Activated naive CD4-positive, alpha-beta T cell treated with Interleukin-2 at 50 U/mL for 16 hours (primary cell): ENCODE data around the gene MRPL20.
A peak's percentile ranks its signal among the peaks of the same experiment; 100 is the strongest.

ENCODE experiments used
- DNase-seq: peaks from one replicate; pipeline ENCODE4 v3.0.0-alpha.2; 2020

MRPL20 gene

DNA sequence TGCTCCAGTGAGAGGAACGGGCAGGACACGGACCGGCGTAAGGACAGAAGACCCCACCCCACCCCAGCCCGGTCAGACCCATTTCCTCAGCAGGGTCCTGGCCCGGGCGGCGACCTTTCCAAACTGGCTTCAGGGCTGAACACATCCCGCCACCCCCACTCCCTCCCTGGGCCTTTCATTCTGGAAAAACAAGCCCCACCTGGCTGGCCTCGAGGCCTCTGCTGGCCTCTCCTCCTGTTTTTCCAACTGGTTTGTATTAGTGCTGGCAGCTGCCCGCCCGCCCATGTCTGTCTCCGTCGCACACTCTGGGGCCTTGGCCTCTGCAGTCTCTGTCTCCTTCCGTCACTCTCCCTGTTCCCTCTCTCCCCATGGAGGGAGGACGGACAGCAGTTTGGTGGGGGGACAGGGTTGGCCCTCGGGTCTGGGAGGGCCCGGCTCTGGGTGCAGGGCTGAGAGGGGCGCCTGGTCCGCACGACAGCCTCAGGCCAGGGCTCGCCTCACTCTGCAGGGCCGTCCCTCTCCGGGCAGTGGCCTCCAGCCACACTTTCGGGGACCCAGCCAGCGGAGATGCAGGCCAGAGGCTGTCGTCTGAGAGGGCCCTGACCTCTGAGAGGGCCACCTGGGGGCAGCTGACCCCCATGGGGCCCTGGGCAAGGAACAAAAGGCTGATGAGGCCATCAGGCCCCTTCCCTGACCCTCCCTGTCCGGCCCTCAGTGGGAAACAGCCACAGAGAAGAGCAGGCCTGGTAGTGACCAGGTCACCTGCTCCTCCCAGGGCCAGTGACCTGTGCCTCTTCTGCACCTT is 47.2 kb downstream of the MRPL20 start:
- no peak for DNase-seq

GRCh38 chr1:1359308-1359663 is 47.8 kb downstream of the MRPL20 start:
- no peak for DNase-seq

GRCh38 chr1:1358433-1359271 is 48.4 kb downstream of the MRPL20 start, which contains the start of gene MXRA8:
Gene MXRA8 (minus strand): TSS chr1:1358555. CDS start chr1:1358504, 51 bp downstream.
- DNase-seq: no peak

DNA sequence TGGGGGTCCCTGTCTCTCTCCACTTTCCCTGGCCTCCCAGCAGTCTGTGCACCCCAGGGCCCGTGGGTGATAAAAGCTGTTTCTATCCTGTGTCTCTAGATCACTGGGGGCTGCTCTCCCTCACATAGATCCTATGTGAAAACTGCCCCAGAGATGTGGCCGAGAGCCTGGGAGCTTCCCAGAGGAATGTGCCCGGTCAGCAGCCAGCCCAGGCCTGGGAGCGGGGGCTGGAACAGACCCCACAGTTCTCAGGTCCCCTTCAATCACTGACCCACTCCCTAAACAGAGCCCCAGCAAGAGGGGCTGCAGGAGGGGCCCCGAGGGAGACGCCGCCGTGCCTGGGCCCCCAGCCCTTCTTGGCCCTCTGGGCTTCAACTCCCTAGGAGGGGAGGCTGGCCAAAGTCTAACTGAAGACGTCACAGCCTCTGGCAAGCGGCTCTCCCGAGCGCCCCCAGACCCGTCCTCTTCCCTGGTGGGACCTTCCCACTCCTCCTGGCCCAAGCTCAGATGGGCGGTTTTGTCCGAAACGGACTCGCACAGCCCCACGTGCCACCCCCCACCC is 49.1 kb downstream of the MRPL20 start:
- no peak for DNase-seq

- DNase-seq: no peak
Measured at GRCh38 chr1:1356796-1357401, 50.2 kb downstream of the MRPL20 start.

DNA sequence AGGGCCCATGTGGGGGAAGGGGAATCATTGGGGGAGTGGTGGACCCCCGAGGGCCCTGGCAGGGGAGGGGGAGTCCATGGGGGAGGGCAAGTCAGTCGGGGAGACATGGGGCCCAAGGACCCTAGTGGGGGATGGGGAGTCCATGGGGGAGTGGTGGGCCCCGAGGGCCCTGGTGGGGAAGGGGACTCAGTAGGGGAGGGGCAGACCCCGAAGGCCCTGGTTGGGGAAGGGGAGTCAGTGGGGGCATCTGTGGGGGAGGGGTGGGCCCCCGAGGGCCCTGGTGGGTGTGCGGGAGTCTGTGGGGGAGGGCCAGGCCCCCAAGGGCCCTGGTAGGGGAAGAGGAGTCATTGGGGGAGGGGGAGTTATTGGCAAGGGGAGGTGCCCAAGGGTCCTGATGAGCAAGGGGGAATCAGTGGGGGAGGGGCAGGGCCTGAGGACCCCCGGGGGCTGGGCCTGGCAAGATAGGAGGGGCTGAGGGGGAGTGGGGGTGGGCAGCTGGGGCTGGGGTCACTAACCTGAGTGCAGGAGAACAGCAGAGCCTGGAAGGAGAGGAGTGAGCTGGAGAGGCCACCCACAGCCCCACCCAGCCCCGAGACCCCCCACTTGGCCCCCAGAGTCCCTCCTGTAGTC is 50.8 kb downstream of the MRPL20 start:
- no peak for DNase-seq

DNA sequence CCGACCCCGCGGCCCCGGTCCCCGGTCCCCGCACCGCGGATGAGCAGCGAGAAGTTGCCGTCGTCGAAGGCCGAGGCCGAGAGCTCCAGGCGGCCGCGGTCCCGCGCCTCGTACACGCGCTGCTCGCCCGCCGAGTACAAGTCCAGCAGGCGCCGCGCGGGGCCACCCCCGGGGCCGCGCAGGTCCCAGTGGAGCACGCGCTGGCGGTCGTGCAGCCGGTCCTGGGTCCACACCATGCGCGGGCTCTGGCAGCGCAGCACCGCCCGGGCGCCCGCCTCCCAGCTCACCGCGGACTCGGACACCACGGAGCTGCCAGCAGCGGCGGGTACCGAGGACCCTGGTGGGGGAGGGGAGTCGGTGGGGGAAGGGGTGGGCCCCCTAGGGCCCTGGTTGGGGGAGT is 51.7 kb downstream of the MRPL20 start:
- DNase-seq: no peak

GRCh38 chr1:1354271-1355247 is 52.5 kb downstream of the MRPL20 start:
- peak; percentile 21 for DNase-seq

GRCh38 chr1:1353389-1354151 is 53.5 kb downstream of the MRPL20 start:
- DNase-seq: no peak

DNA sequence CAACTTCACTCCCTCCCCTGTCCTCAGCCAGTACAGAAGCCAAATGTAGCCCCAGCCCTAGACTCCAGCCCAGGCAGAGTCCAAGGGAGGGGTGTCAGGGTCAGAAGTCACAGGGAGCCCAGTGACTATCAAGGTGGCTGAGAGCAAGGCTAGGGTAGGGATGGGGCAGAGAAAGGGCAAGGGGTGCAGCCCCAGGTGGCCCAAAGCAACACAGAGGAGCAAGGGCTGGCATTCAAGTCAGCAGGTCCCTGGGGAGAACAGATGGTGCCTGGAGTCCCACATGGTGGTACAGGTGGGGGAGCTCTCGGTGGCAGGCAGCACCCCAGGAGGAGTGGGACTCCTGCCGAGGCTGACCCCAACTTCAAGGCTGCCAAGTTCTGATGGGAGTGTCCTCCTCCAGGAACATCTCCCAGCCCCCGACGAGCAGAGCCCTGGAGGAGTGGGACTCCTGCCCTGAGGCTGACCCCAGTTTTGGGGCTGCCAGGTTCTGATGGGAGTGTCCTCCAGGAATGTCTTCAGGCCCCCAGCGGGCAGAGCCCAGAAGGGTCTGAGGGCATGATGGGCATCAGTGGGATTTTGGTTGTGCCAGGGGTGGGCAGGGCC is 54.2 kb downstream of the MRPL20 start:
- DNase-seq: no peak
